ENCODE data around the gene FAM170A. TPM values are rescaled to one million over a fixed set of nuclear protein-coding genes. Genes with fewer than 3 reads are reported as not detected.

The FAM170A gene
- total RNA-seq, 1 experiment from 2014 or later: not detected

- ChIA-PET POLR2A (no interaction called here), CTCF (no interaction called here)
- BruUV-seq (replicated peaks): no TSS peak
- TF ChIP-seq POLR2AphosphoS5 (IDR thresholded peaks at IDR 0.05; ENCODE audit: low read depth, low read length) (no peak), TCF7L2 (IDR thresholded peaks at IDR 0.05; ENCODE audit: low read depth, low read length) (no peak), REST (IDR thresholded peaks at IDR 0.05; ENCODE audit: insufficient read depth in 1 of 2, low read depth in 2 of 2, low read length in 1 of 2) (no peak), SIN3A (IDR thresholded peaks at IDR 0.05; ENCODE audit: borderline replicate concordance, insufficient read depth, low read depth, low read length) (no peak), CTCF (IDR thresholded peaks at IDR 0.05) (no peak)
- Histone ChIP-seq H3K27me3 (ENCODE audit: control insufficient read depth, insufficient read depth, low read length) (no peaks in the 10 kb centered on the region), H3K4me1 (ENCODE audit: control insufficient read depth, insufficient read depth, low read length) (no peaks in the 10 kb centered on the region), H3K27ac (ENCODE audit: low read length) (no peak overlapping the region), H3K4me3 (ENCODE audit: low read depth in 2 of 2, low read length in 2 of 2) (no peak overlapping the region), H3K9me3 (ENCODE audit: control insufficient read depth, insufficient read depth, low read depth, low read length) (no peaks in the 10 kb centered on the region), H3K36me3 (ENCODE audit: control insufficient read depth, insufficient read depth, low read length) (no peaks in the 10 kb centered on the region)
- in situ Hi-C loops (cut with HindIII; ENCODE audit: low pct_unique_long_range_greater_than_20kb, low sequenced_read_pairs) (no loop called here), intact Hi-C loops (cut with micrococcal nuclease; ENCODE audit: unreplicated experiment) (no loop called here)
- DNase-seq (ENCODE audit: low read depth, low spot score) (no peak), ATAC-seq (no peak)
These were observed 22.1 kb downstream of the FAM170A start for GRCh38 chr5:119651486-119651885.

GRCh38 chr5:119655061-119655460, 25.7 kb downstream of the FAM170A start:
- Histone ChIP-seq H3K27me3 (ENCODE audit: control insufficient read depth, insufficient read depth, low read length) (no peaks in the 10 kb centered on the region), H3K36me3 (ENCODE audit: control insufficient read depth, insufficient read depth, low read length) (no peaks in the 10 kb centered on the region), H3K4me3 (ENCODE audit: low read depth in 2 of 2, low read length in 2 of 2) (no peak overlapping the region), H3K27ac (ENCODE audit: low read length) (no peak overlapping the region), H3K9me3 (ENCODE audit: control insufficient read depth, insufficient read depth, low read depth, low read length) (no peaks in the 10 kb centered on the region), H3K4me1 (ENCODE audit: control insufficient read depth, insufficient read depth, low read length) (no peaks in the 10 kb centered on the region)
- intact Hi-C loops (cut with micrococcal nuclease; ENCODE audit: unreplicated experiment): no loop called here
- in situ Hi-C loops (cut with HindIII; ENCODE audit: low pct_unique_long_range_greater_than_20kb, low sequenced_read_pairs): no loop called here
- DNase-seq (ENCODE audit: low read depth, low spot score) (no peak), ATAC-seq (no peak)
- POLR2A ChIA-PET: no interaction called here
- TF ChIP-seq POLR2AphosphoS5 (IDR thresholded peaks at IDR 0.05; ENCODE audit: low read depth, low read length): no peak
- TF ChIP-seq CTCF (IDR thresholded peaks at IDR 0.05): no peak
- TF ChIP-seq SIN3A (IDR thresholded peaks at IDR 0.05; ENCODE audit: borderline replicate concordance, insufficient read depth, low read depth, low read length): no peak
- no peak for TF ChIP-seq REST (IDR thresholded peaks at IDR 0.05; ENCODE audit: insufficient read depth in 1 of 2, low read depth in 2 of 2, low read length in 1 of 2)
- TF ChIP-seq TCF7L2 (IDR thresholded peaks at IDR 0.05; ENCODE audit: low read depth, low read length): no peak
- BruUV-seq (replicated peaks): no TSS peak
- CTCF ChIA-PET: no interaction called here

All from Panc1 (cell line).